GM12873 (cell line): ENCODE results near the gene PRR14.
A peak's percentile ranks its signal among the peaks of the same experiment; 100 is the strongest.

Source experiments
- CTCF ChIP-seq: IDR thresholded peaks from 2 replicates; pipeline ENCODE4 v1.5.1; 2012; ENCODE audit warnings: low read depth, mild to moderate bottlenecking, moderate library complexity, low read length, control low read depth; ENCODE audit not compliant: insufficient read depth; ENCODE audit errors: missing control alignments

Gene PRR14

GRCh38 chr16:30637944-30638343 lies 12.8 kb upstream of the PRR14 start:
- TF ChIP-seq CTCF, result peak; percentile 66

- TF ChIP-seq CTCF, result no peak
Observed at GRCh38 chr16:30641378-30641982, 9.3 kb upstream of the PRR14 start.

GRCh38 chr16:30644334-30644830 lies 6.4 kb upstream of the PRR14 start:
- no peak for TF ChIP-seq CTCF

GRCh38 chr16:30645727-30646126 lies 5.0 kb upstream of the PRR14 start:
- no peak for TF ChIP-seq CTCF

GRCh38 chr16:30647274-30647571 lies 3.5 kb upstream of the PRR14 start:
- no peak for TF ChIP-seq CTCF

GRCh38 chr16:30649725-30650368 lies 913 bp upstream of the PRR14 start:
- TF ChIP-seq CTCF, result no peak

- peak; percentile 80 for TF ChIP-seq CTCF
Observed at GRCh38 chr16:30651124-30652004, 604 bp downstream of the PRR14 start.
